SIG-M5 treated with dmso at 0.1 percent for 504 hours (cell line): Measurements from ENCODE around the gene DIP2A.

Experiments used
- DNase-seq: peaks from one replicate; lab custom pipeline; 2025; ENCODE audit not compliant: unreplicated experiment; lab: John Stamatoyannopoulos, UW

The DIP2A gene

DNA sequence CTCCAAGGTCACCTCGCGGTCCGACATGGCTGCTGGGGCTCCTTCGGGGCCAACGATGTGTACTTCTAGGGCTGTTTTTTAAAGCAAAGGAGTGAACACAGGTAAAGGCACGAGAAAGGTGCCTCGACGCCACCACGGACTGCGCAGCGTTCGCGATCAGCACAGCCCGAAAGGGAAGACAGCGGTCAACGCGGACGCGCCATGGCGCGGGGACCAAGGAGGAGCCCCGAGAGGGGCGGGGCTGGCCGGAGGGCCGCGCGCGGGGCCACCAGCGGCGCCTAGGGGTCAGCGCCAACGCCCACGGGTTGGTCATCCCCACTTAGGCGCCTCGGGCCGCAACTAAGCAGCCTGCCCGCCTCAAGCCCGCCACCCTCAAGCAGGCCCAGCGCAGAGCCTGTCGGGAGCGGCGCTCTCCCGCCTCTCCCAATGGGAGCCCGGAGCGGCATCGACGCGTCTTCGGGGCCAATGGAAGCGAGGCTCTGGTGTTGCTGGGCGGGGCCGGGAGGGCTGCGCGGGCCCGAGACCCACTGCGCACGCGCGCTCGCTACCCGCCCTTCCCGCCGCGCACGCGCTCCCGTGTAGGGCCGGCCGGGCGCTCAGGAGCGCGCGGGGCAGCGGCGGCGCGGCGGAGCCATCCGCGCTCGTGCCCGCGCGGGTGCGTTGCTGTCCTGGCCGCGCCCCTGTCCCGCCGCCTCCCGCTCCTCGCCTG, at the start of gene DIP2A:
TSS of gene DIP2A (plus strand) at position 577 of the 709 bp plus-strand sequence. CDS start 241 bp downstream, outside the sequence.
- peak; percentile 97 for DNase-seq

GRCh38 chr21:46409641-46410406, 48.9 kb upstream of the DIP2A start:
- DNase-seq: no peak

DNA sequence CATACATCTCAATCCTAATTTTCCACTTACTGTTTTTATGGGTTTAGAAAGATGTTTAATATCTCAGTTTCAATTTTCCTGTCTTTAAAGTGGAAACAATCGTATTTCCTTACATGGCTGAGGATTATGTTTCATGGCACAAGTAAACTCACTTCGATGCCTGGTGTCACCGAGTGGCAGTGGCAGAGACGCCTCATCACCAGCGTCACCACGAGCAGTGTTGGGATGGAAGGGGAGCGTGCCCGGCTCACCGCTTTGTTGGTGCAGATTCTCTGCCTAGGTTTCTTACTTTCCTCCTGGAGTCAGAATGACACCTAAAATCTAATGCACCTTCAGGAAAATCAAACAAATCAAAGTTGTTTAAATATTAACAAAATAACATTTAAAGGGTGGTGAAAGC, 48.2 kb upstream of the DIP2A start:
- no peak for DNase-seq

GRCh38 chr21:46411236-46411635, 47.5 kb upstream of the DIP2A start:
- no peak for DNase-seq

DNA sequence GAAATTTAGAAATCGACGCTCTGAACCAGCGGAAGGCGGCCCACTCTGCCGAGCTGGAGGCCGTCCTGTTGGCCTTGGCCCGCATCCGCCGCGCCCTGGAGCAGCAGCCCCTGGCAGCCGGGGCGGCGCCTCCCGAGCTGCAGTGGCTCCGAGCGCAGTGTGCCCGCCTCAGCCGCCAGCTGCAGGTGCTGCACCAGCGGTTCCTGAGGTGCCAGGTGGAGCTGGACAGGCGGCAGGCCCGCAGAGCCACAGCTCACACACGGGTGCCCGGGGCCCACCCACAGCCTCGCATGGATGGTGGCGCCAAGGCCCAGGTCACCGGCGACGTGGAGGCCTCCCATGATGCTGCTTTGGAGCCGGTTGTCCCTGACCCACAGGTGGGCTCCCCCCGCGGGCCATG, 47.0 kb upstream of the DIP2A start:
- no peak for DNase-seq

GRCh38 chr21:46412521-46413364, 45.9 kb upstream of the DIP2A start:
- no peak for DNase-seq

- no peak for DNase-seq
Observed at GRCh38 chr21:46413365-46413696, 45.4 kb upstream of the DIP2A start.

DNA sequence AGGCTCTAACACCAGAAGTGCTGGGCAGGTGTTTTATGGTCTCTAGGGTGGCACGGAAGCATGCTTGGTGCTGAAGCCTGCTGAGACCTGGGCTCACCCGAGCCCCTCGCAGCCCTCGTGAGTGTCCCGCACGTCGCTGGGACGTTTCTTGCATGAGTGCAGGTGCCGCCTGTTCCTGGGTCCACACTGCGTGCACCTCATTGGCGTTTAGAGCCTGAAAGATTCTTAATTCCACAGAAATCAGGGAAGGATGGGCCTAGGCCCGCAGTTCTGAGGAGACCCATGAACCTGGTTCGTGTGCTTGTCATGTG, 43.8 kb upstream of the DIP2A start:
- DNase-seq: no peak

- no peak for DNase-seq
Observed at GRCh38 chr21:46416551-46416950, 42.1 kb upstream of the DIP2A start.

DNA sequence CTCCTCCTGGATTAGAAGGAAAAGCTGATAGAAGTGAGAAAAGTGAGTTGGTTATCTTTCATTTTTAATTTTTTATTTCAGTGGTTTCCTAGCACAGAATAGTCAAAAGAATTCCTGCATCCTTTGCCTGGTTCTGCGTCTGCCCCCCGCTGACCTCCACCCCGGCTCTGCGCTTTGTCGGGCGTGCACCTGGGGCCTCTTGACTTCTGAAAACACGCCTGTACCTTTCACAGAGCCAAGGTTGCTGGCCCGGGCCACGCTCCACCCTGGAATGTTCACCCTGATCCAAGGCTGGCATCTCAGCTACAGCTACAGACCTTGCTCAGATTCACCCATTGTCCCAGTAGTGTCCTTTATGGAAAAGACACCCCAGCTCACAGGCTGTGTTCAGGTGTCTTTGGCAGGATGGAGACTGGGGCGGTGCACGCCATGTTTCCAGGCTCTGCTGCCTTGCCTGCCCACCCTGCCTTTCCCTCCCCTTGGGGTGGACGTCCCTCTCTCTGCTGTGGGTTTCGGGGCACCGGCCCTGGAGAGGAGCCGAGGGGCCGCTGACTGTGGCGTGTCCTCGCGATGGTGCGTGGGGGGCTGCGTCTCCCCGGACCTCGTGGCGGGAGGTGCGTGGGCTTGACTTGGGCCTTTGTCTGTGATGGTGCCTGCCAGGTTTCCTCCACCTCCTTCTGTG, 40.3 kb upstream of the DIP2A start:
- no peak for DNase-seq

DNA sequence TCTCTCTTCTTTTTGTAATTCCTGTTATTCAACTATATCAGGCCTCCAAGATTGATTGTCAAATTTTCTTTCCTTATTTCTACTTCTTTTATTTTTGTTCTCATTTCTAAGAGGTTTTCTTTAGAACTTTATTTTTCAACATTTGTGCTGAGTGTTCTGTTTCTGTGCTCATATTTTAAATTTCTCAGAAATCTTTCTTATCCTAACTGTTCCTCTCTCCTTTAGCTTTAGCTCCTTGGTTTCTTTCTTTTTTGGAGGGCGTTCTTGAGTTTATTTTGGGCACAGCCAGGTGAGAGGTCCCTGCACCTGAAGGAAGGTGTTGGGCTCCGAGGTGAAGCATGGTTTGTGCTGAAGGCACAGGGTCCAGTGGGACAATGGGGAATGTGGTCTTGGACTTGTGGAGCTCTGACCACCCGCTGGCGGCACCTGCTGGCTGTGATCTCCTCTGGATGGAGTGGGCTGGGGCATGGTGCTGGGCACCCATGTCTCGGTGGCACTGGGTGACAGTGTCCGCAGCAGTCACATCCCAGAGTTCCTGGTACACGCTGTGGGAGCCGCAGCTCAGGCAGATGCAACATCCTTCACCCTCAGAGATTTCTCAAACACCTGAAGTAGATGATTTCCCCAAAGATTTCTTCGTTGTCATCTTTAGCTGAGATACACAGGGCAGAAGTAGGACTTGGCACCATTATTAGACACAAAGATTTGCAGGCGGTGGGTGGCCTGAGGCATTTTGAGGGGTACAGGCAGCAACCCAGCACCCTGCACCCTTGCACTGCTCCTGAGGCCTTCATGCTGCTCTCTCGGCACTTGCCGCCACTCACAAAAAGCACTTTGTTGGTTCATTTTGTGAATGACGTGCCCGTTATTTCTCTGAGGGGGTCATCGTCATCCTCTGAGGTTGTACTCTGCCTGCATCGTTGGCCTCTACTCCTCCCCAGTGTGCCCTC, 38.2 kb upstream of the DIP2A start:
- DNase-seq: no peak

- no peak for DNase-seq
Observed at GRCh38 chr21:46421191-46421750, 37.4 kb upstream of the DIP2A start.

- no peak for DNase-seq
Observed at GRCh38 chr21:46421756-46422555, 36.7 kb upstream of the DIP2A start.

DNA sequence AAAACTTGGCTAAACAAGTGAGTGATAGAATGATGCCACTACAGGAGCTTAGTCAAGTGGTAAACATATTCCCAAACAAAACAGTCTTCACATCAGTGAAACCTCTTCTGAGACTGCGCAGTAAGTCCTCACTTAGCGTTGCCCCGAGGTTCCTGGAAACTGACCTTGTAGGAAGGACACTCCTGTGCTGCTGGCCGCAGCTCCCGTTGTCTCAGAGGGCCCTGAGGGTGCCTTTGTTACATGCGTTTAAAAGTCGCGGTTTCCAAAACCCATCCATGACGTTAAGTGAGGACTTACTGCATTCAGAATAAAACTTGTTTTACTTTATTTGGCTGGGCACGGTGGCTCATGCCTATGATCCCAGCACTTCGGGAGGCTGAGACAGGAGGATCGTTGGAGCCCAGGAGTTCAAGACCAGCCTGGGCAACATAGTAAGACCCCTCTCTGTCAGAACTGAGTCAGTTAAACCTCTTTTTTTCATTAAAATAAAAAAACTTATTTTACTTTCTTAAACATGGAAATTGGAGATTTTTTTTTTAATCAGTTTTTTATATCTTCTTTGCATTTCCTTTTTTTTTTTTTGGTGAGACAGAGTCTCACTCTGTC, 36.0 kb upstream of the DIP2A start:
- DNase-seq: no peak

DNA sequence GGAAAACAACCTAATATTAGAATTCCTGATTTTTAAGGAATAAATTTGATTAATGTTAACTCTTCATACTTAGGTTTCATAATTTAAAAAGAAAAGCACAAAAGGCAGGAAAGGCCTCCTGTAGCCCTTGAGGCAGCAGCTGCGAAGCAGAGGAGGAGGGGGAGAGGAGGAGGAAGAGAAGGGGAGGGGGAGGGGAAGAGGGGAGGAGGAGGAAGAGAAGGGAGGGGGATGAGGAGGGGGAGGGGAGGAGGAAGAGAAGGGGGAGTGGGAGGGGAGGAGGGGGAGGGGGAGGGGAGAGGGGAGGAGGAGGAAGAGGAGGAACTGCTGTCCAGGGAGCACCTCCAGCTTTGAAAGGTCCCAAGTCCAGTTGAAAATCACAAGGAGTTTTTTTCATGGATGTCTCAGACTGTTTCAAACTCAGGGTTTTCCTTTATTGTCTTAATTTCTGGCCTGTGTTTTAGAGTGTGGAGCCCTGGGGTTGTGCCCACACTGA, 35.1 kb upstream of the DIP2A start:
- no peak for DNase-seq

GRCh38 chr21:46424039-46424591, 34.6 kb upstream of the DIP2A start:
- DNase-seq: no peak

DNA sequence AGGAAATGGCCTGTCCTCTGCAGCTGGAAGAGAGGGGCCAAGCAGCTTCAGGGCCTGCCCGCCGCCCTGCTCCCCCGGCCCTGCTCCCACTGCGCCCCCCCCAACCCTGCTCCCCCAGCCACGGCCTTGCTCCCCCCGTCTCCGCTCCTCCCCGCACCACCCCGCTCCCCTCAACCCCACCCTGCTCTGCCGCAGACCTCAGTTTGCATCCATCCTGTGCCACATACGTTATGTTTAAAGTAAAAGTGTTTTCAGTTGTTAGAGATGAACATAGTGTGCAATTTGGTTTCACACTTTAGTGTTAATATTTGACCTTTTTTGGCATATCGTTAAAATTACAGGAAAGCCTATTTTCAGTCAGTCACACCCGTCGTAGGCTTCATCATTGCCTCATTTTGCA, 34.1 kb upstream of the DIP2A start:
- DNase-seq: no peak

DNA sequence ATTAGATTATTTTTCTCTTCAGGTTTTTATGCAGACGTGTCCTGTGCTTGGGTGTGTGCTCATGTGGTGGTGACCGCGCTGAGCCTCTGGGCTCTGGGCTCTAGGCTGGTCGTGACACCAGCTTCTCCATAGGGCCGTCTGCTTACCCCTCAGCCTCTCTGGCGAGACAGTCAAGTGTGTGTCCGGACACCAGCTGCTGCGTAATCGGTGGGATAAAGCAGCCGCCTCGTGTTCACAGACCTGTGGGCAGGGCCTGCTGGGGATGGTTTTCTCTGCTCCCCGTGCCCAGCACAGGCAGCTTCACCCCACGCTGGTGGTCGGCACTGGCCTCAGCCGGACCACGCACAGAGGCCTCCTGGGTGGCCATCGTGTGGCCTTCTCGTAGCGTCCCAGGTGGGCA, 33.6 kb upstream of the DIP2A start:
- no peak for DNase-seq
